PFSK-1 (cell line): Measurements from ENCODE around the gene LAMA4.

Source experiments
- FOXP2 ChIP-seq: optimal IDR thresholded peaks from 2 replicates; pipeline ENCODE3; 2011; ENCODE audit warnings: borderline replicate concordance, control low read depth, inconsistent platforms; ENCODE audit not compliant: insufficient read depth; ENCODE audit errors: extremely low read length, extremely low read depth
- POLR2AphosphoS5 ChIP-seq: IDR thresholded peaks from 2 replicates; pipeline ENCODE4 v1.6.1; 2012; ENCODE audit warnings: low read depth, mild to moderate bottlenecking, control low read depth, low read length, moderate library complexity
- REST ChIP-seq, 2 experiments: IDR thresholded peaks; 2 replicates each; pipeline versions ENCODE4 v1.6.1 to v1.8.0; 2011 to 2012; ENCODE audit warnings: low read depth in 2 of 2, low read length in 2 of 2, control low read depth in 1 of 2, inconsistent platforms in 1 of 2, mild to moderate bottlenecking in 1 of 2, moderate library complexity in 1 of 2; ENCODE audit not compliant: insufficient read depth in 1 of 2
- TAF1 ChIP-seq: IDR thresholded peaks from 2 replicates; pipeline ENCODE4 v1.6.1; 2012; ENCODE audit warnings: low read length, control low read depth, borderline replicate concordance; ENCODE audit not compliant: insufficient read depth

GRCh38 chr6:112109262-112109661, 145.1 kb downstream of the LAMA4 start:
- no peak for TF ChIP-seq TAF1
- TF ChIP-seq POLR2AphosphoS5, result no peak
- no peak for TF ChIP-seq FOXP2
- no peak for TF ChIP-seq REST (IDR thresholded peaks at IDR 0.05; ENCODE audit: insufficient read depth in 1 of 2, low read depth in 2 of 2, low read length in 2 of 2)
